Loucy (cell line): ENCODE data around the gene NLRP9.

ENCODE experiments used
- H2AFZ ChIP-seq: fragments of 200-600 bp; sonication (generic); 2 replicates; pipeline ENCODE4 v1.6.0; 2016; ENCODE audit warnings: antibody characterized with exemption, mild to moderate bottlenecking, low read length, moderate library complexity
- H3F3A ChIP-seq: fragments of 200-600 bp; 2 replicates; pipeline ENCODE4 v1.6.0; 2016; ENCODE audit warnings: antibody characterized with exemption, low read depth, mild to moderate bottlenecking
- H3K27me3 ChIP-seq: fragments of 200-600 bp; sonication (generic); 2 replicates; pipeline ENCODE4 v1.6.1; 2014; ENCODE audit warnings: low read length, mild to moderate bottlenecking; ENCODE audit not compliant: insufficient read depth, poor library complexity, severe bottlenecking
- H3K36me3 ChIP-seq: fragments of 200-600 bp; sonication (generic); 2 replicates; pipeline ENCODE4 v1.6.1; 2016; ENCODE audit warnings: low read length; ENCODE audit not compliant: insufficient read depth
- H3K4me1 ChIP-seq: fragments of 200-600 bp; sonication (generic); 2 replicates; pipeline ENCODE4 v1.5.1; 2014; ENCODE audit warnings: low read length, mild to moderate bottlenecking; ENCODE audit not compliant: insufficient read depth, poor library complexity, severe bottlenecking
- H3K4me2 ChIP-seq: fragments of 200-600 bp; sonication (generic); 2 replicates; pipeline ENCODE4 v1.6.0; 2014; ENCODE audit warnings: antibody characterized with exemption, low read length, low read depth, mild to moderate bottlenecking; ENCODE audit not compliant: poor library complexity, severe bottlenecking
- H3K4me3 ChIP-seq: fragments of 200-600 bp; sonication (generic); 2 replicates; pipeline ENCODE4 v1.5.1; 2014; ENCODE audit warnings: low read length, mild to moderate bottlenecking, mixed read lengths; ENCODE audit not compliant: poor library complexity, severe bottlenecking
- H3K79me2 ChIP-seq: fragments of 200-600 bp; sonication (generic); 2 replicates; pipeline ENCODE4 v1.6.1; 2014; ENCODE audit warnings: low read length; ENCODE audit not compliant: insufficient read depth
- H3K9ac ChIP-seq: fragments of 200-600 bp; sonication (generic); 2 replicates; pipeline ENCODE4 v1.6.0; 2014; ENCODE audit warnings: mild to moderate bottlenecking, low read depth, low read length, moderate library complexity; ENCODE audit not compliant: poor library complexity, severe bottlenecking
- H3K9me2 ChIP-seq: fragments of 200-600 bp; sonication (generic); replicated peaks from 2 replicates; pipeline ENCODE4 v1.6.1; 2016; ENCODE audit warnings: low read depth, low read length, mixed read lengths
- H3K9me3 ChIP-seq: fragments of 200-600 bp; sonication (generic); 2 replicates; pipeline ENCODE4 v1.6.1; 2014; ENCODE audit warnings: mild to moderate bottlenecking, antibody characterized with exemption, low read length, low read depth; ENCODE audit not compliant: insufficient read depth
- H4K20me1 ChIP-seq: fragments of 200-600 bp; sonication (generic); 2 replicates; pipeline ENCODE4 v1.6.0; 2014; ENCODE audit warnings: antibody characterized with exemption, low read length, mild to moderate bottlenecking; ENCODE audit not compliant: insufficient read depth, poor library complexity, severe bottlenecking
- CTCF ChIP-seq: fragments of 200-600 bp; sonication (generic); conservative IDR thresholded peaks from 2 replicates; pipeline ENCODE4 v1.5.1; 2014; ENCODE audit warnings: mild to moderate bottlenecking, antibody characterized with exemption, low read length
- EZH2phosphoT487 ChIP-seq: fragments of 200-600 bp; IDR thresholded peaks from 2 replicates; pipeline ENCODE4 v1.6.1; 2018; ENCODE audit warnings: antibody characterized with exemption, mild to moderate bottlenecking, moderate library complexity, borderline replicate concordance

Gene NLRP9

DNA sequence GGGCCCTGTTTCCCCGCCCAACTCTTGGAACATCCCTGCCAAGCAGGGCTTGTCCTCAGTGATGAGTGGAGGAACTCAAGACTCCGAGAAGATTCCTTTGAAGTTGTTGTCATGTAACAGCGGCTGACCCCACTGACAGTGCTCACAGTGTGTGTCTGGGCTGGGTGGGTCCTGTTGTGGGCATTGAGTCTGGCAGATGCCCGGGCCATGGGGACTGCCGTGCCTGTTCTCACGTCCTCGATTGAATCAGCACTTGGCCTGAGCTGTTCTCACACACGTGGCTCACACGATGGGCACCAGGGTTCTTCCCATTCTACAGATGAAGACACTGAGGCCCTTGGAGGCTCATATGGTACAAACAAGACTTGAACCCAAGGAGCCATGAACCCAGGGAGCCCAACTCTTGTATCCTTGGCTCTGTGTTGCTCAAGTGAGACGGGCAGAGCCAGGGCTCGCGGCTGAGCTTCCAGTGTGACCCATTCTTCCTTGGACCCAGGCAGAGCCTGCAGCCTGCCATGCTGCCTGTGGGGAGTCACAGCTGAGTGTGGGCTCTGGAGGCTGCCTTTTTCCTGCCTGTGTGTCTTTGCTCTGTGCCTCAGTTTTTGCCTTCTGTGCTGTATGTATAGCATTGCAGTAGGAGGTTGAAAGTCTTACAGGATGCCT lies 71.7 kb downstream of the NLRP9 start:
- TF ChIP-seq CTCF = no peak
- no peak for TF ChIP-seq EZH2phosphoT487
- Histone ChIP-seq H3K79me2 (peaks cover 96% of the 10 kb centered on the region), H3K27me3 (no peaks in the 10 kb centered on the region), H3K4me3 (no peak overlapping the region), H3K9me2 (no peaks in the 10 kb centered on the region), H3K4me1 (no peaks in the 10 kb centered on the region), H3K36me3 (peaks cover 94% of the 10 kb centered on the region), H3K9ac (no peak overlapping the region), H3F3A (no peaks in the 10 kb centered on the region), H4K20me1 (peaks cover 92% of the 10 kb centered on the region), H2AFZ (no peak overlapping the region), H3K9me3 (no peaks in the 10 kb centered on the region), H3K4me2 (no peak overlapping the region)

DNA sequence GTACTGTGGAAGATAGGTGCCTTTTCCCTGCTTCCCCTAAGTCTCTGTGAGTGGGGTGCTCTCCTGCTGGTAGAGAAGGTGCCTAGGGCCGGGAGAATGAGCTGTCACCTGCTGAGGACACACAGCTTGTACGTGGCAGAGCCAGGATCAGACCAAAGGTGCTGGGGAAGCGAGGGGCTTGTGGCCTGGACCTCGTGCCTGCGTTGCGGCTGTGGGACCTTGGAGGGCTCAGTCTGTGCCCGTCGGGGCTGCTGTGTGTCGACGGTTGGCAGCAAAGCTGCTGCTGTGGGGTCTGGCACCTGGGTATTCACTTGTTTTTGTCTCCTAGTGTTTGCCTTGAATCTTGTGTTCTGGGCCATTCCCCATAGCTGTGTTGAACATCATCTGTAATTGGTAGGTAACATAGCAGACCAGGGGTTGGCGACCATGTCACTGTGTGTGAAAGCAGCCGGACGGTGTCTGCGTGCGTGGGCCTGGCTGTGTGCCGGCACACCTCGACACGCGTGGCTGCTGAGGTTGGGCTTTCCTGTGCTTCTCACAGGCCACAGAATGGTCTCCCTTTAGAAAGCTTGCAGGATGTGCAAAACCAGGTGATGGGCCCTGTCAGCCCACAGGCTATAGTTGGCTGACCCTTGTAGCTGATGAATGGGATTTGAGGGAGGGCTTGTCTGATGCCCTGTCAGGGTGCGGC lies 74.2 kb downstream of the NLRP9 start:
- Histone ChIP-seq H3K9me3 (no peaks in the 10 kb centered on the region), H2AFZ (no peak overlapping the region), H3K4me1 (peaks cover 6% of the 10 kb centered on the region), H3K36me3 (peaks cover 95% of the 10 kb centered on the region), H4K20me1 (peaks cover 92% of the 10 kb centered on the region), H3K27me3 (no peaks in the 10 kb centered on the region), H3K9ac (no peak overlapping the region), H3F3A (no peaks in the 10 kb centered on the region), H3K4me2 (no peak overlapping the region), H3K9me2 (no peaks in the 10 kb centered on the region), H3K4me3 (no peak overlapping the region), H3K79me2 (peaks cover 96% of the 10 kb centered on the region)
- no peak for TF ChIP-seq EZH2phosphoT487
- no peak for TF ChIP-seq CTCF

DNA sequence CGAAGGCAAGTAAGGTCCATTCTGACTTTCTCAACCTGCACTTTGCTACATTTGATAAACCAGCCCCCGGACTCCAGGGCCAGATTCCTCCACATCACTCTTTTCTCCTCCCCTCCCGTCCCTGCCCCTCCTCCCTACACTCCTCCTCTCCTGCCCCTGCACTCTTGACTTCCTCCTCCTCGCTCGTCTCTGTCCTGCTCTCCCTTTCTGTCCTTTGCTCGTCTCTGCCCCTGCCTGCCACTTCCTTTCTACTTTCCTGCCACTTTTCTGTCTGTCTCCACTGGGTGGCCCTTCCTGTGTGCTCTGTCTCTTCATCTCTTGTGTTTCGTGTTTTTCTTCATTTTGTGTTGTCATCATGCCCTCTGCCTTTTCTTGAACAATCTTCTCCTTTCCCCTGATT lies 76.4 kb downstream of the NLRP9 start:
- Histone ChIP-seq H3K79me2 (peaks cover 96% of the 10 kb centered on the region), H3K9me3 (no peaks in the 10 kb centered on the region), H3F3A (no peaks in the 10 kb centered on the region), H2AFZ (no peak overlapping the region), H3K4me2 (no peak overlapping the region), H4K20me1 (peaks cover 94% of the 10 kb centered on the region), H3K9ac (no peak overlapping the region), H3K4me1 (peaks cover 27% of the 10 kb centered on the region), H3K4me3 (no peak overlapping the region), H3K9me2 (no peaks in the 10 kb centered on the region), H3K36me3 (peaks cover 73% of the 10 kb centered on the region), H3K27me3 (no peaks in the 10 kb centered on the region)
- TF ChIP-seq CTCF (no peak), EZH2phosphoT487 (no peak)
